Measurements from ENCODE around the gene LRWD1. TPM values are rescaled to one million over a fixed set of nuclear protein-coding genes. Genes with fewer than 3 reads are reported as not detected.

The LRWD1 gene
- total RNA-seq, 1 experiment from 2014 or later: 39.6 TPM

DNA sequence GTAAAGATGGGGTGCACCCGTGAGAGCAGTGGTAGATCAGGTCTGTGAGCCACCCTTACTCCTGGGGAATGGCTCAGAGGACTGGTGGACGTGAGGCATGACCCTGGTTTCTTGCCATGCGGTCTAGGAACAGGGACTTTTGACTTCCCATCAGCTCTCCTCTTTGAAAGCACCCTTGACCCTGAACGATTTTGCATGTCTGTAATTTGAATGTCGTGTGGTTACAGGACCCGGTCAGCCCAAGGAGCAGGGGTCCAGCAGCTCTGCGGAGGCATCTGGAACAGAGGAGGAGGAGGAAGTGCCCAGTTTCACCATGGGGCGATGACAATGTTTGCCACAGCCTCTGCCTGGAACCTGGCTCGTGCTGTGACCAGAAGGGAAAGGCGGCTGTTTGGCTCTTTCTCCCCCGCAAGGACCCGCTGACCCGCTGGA is 40.0 kb upstream of the LRWD1 start (continued):
- TF ChIP-seq, protein P1, sequence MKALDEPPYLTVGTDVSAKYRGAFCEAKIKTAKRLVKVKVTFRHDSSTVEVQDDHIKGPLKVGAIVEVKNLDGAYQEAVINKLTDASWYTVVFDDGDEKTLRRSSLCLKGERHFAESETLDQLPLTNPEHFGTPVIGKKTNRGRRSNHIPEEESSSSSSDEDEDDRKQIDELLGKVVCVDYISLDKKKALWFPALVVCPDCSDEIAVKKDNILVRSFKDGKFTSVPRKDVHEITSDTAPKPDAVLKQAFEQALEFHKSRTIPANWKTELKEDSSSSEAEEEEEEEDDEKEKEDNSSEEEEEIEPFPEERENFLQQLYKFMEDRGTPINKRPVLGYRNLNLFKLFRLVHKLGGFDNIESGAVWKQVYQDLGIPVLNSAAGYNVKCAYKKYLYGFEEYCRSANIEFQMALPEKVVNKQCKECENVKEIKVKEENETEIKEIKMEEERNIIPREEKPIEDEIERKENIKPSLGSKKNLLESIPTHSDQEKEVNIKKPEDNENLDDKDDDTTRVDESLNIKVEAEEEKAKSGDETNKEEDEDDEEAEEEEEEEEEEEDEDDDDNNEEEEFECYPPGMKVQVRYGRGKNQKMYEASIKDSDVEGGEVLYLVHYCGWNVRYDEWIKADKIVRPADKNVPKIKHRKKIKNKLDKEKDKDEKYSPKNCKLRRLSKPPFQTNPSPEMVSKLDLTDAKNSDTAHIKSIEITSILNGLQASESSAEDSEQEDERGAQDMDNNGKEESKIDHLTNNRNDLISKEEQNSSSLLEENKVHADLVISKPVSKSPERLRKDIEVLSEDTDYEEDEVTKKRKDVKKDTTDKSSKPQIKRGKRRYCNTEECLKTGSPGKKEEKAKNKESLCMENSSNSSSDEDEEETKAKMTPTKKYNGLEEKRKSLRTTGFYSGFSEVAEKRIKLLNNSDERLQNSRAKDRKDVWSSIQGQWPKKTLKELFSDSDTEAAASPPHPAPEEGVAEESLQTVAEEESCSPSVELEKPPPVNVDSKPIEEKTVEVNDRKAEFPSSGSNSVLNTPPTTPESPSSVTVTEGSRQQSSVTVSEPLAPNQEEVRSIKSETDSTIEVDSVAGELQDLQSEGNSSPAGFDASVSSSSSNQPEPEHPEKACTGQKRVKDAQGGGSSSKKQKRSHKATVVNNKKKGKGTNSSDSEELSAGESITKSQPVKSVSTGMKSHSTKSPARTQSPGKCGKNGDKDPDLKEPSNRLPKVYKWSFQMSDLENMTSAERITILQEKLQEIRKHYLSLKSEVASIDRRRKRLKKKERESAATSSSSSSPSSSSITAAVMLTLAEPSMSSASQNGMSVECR (CRISPR knock-in tag; IDR thresholded peaks at IDR 0.05; ENCODE audit: borderline replicate concordance): no peak
- TF ChIP-seq NFE2L1 (CRISPR knock-in tag; IDR thresholded peaks at IDR 0.05): no peak
- TF ChIP-seq, protein P2, sequence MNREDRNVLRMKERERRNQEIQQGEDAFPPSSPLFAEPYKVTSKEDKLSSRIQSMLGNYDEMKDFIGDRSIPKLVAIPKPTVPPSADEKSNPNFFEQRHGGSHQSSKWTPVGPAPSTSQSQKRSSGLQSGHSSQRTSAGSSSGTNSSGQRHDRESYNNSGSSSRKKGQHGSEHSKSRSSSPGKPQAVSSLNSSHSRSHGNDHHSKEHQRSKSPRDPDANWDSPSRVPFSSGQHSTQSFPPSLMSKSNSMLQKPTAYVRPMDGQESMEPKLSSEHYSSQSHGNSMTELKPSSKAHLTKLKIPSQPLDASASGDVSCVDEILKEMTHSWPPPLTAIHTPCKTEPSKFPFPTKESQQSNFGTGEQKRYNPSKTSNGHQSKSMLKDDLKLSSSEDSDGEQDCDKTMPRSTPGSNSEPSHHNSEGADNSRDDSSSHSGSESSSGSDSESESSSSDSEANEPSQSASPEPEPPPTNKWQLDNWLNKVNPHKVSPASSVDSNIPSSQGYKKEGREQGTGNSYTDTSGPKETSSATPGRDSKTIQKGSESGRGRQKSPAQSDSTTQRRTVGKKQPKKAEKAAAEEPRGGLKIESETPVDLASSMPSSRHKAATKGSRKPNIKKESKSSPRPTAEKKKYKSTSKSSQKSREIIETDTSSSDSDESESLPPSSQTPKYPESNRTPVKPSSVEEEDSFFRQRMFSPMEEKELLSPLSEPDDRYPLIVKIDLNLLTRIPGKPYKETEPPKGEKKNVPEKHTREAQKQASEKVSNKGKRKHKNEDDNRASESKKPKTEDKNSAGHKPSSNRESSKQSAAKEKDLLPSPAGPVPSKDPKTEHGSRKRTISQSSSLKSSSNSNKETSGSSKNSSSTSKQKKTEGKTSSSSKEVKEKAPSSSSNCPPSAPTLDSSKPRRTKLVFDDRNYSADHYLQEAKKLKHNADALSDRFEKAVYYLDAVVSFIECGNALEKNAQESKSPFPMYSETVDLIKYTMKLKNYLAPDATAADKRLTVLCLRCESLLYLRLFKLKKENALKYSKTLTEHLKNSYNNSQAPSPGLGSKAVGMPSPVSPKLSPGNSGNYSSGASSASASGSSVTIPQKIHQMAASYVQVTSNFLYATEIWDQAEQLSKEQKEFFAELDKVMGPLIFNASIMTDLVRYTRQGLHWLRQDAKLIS (CRISPR knock-in tag; IDR thresholded peaks at IDR 0.05; ENCODE audit: borderline replicate concordance): no peak

DNA sequence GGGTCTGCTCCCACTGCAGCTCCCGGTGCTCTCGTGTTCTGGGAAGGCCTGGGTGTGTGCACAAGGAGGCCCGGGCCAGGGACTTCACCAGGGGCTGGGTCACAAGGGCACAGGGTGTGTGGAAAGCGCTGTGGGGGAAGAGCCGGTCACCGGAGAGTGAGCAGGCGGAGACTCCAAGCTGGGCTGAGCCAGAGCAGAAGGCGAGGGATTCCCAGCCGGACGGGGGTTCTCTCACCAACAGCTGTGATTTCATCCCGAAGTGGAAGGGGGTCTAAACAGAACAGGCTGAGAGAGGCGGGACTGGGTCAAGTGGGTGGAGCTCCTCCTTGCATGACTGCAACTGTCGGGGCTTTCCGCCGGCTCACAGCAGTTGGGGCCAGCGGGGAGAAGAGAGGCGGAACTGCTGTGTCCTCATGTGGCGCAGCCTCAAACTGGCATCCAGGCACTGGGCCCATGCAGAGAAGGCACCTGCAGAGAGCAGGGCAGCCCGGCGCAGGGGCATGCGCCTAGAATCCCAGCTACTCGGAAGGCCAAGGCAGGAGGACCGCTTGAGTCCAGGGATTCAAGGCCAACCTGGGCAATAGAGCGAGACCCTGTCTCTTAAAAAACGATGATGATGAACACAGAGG is 39.0 kb upstream of the LRWD1 start:
- no peak overlapping the region for H3K27ac Mint-ChIP-seq
- DNase-seq (ENCODE audit: low spot score) (peak; percentile 38), ATAC-seq (peak; percentile 67)
- peaks cover 15% of the 10 kb centered on the region for H3K4me1 Mint-ChIP-seq
- H3K36me3 Mint-ChIP-seq: peaks cover 31% of the 10 kb centered on the region
- no peak overlapping the region for H3K4me3 Mint-ChIP-seq
- TF ChIP-seq NR2C2 (CRISPR knock-in tag; IDR thresholded peaks at IDR 0.05) (no peak), ZNF121 (CRISPR knock-in tag; IDR thresholded peaks at IDR 0.05) (peak; percentile 90)
- ChIA-PET CTCF (interaction anchor here (1.5 kb wide), 1 partner anchor 13 kb away, joined by 7 read pairs; no protein-coding TSS in a partner anchor), POLR2A (no interaction called here)
- no peaks in the 10 kb centered on the region for H3K27me3 Mint-ChIP-seq (ENCODE audit: low read depth)
- no peaks in the 10 kb centered on the region for H3K9me3 Mint-ChIP-seq

DNA sequence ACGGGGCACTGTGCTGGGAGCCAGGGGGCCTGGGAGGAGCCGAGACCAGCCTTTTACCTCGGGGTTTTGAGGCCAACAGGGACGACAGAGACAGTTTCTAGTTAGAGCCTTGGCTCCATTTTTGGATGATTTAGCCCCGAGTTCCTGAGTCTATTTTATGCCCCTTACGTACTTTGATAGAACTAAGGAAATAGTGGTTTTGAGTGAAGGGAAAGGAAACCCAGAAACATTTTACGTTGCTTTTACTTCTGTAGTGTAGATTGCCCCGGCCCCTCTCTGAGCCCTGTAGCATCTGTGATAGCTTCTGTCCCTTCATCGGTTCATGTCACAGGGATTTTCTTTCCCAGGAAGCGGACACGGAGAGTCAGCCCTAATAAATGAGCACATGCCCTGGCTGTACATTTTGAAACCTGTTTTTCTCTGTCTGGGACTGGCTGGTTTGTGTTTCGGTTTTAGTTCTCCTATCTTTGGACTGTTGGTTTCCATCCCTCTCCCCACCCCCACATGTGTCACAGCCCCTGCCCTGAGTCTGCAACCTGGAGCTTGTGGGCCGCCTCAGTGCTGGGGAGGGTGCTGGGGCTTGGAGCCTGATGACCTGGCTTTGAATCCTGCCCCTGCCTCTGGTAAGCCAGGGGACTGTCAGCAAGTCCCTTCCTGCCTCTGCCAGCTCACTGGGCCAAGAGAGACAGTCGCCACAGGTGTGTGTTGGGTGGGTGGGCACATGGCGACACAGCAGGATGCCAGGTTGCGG is 38.3 kb upstream of the LRWD1 start:
- POLR2A ChIA-PET: no interaction called here
- Mint-ChIP-seq H3K36me3 (peaks cover 27% of the 10 kb centered on the region), H3K27ac (no peak overlapping the region), H3K9me3 (no peaks in the 10 kb centered on the region), H3K27me3 (ENCODE audit: low read depth) (no peaks in the 10 kb centered on the region), H3K4me1 (peaks cover 21% of the 10 kb centered on the region), H3K4me3 (no peak overlapping the region)
- DNase-seq (ENCODE audit: low spot score) (no peak), ATAC-seq (no peak)
- CTCF ChIA-PET: interaction anchor here (1.5 kb wide), 1 partner anchor 14 kb away, joined by 7 read pairs; no protein-coding TSS in a partner anchor
- TF ChIP-seq, protein P1 (CRISPR knock-in tag; IDR thresholded peaks at IDR 0.05; ENCODE audit: borderline replicate concordance): no peak
- TF ChIP-seq, protein P3, sequence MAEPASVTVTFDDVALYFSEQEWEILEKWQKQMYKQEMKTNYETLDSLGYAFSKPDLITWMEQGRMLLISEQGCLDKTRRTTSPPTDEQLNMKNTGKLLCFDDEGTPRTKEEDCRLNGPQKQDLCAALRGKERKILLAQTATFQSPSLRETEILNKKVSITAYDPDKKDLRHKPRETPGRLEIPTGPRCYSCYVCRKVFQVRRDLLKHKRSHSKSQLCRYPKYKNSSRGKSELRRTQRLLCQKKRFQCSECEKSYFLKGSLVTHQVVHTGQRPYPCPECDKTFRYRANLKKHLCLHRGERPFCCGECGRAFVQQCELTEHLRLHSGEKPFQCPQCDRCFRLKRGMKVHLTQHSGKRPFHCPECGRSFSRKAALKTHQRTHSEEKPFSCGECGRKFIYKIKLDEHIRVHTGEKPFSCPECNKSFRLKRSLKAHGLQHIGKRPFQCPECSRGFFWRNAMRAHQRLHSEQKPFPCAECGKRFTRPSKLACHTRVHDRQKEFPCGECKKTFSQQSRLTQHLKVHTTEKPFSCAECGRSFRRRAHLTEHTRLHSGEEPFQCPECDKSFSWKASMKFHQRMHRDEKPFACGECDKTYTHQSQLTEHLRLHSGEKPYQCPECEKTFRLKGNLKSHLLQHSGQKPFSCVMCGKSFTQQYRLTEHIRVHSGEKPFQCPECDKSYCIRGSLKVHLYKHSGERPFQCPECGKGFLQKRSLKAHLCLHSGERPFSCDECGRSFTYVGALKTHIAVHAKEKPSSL (CRISPR knock-in tag; conservative IDR thresholded peaks at IDR 0.05): no peak
- TF ChIP-seq ZNF423 (CRISPR knock-in tag; IDR thresholded peaks at IDR 0.05) (no peak), MXD4 (CRISPR knock-in tag; IDR thresholded peaks at IDR 0.05; ENCODE audit: borderline replicate concordance) (no peak), SMAD3 (CRISPR knock-in tag; IDR thresholded peaks at IDR 0.05; ENCODE audit: borderline replicate concordance) (no peak), CBFB (CRISPR knock-in tag; IDR thresholded peaks at IDR 0.05; ENCODE audit: low read depth) (no peak), SMAD4 (CRISPR knock-in tag; IDR thresholded peaks at IDR 0.05) (no peak), ETV6 (CRISPR knock-in tag; IDR thresholded peaks at IDR 0.05) (no peak), FOXK1 (CRISPR knock-in tag; IDR thresholded peaks at IDR 0.05) (no peak), SP1 (CRISPR knock-in tag; conservative IDR thresholded peaks at IDR 0.05) (no peak), OVOL2 (CRISPR knock-in tag; IDR thresholded peaks at IDR 0.05; ENCODE audit: borderline replicate concordance) (no peak), NFYB (CRISPR knock-in tag; conservative IDR thresholded peaks at IDR 0.05; ENCODE audit: low read depth) (no peak), JUN (CRISPR knock-in tag; IDR thresholded peaks at IDR 0.05) (no peak)

All from WTC11 (cell line).